ENCODE data around the gene PTPRD. TPM values are rescaled to one million over a fixed set of nuclear protein-coding genes. Genes with fewer than 3 reads are reported as not detected.
"Not testable (repeated sequence)": the region's sequence is repeated elsewhere in the genome, so short reads cannot be mapped to it uniquely, and the experiment has no call there.

Gene PTPRD
- total RNA-seq, 1 donor from 2014 or later: 5.7 TPM

DNA sequence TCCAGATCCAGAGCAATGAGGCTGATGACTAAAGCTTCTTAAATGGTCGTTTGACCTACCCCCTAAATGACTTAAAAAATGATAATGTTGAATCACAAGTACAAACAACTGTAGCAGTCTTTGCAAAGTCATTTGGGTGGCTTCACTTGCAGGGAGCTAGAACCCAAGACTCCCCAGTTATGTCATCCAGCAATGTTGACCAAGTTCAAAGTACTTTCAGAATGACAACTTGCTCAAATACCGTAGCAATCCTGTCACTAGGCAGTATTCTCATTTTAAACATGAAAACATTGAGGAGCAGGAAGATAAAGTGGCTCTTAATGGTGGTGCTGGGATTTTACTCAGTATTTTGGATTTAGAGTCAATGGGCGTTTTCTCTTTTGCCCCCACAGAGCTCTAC, 1596.2 kb downstream of the PTPRD start:
- DNase-seq (ENCODE audit: low spot score): no peak
- H3K4me3 Mint-ChIP-seq (ENCODE audit: unreplicated experiment): no peak overlapping the region
- H3K4me1 Mint-ChIP-seq (ENCODE audit: low read depth): no peaks in the 10 kb centered on the region
- no peak overlapping the region for H3K27ac Mint-ChIP-seq (ENCODE audit: unreplicated experiment)
- H3K36me3 Mint-ChIP-seq (ENCODE audit: low read depth): no peaks in the 10 kb centered on the region
- peaks cover 3% of the 10 kb centered on the region for H3K27me3 Mint-ChIP-seq (ENCODE audit: low read depth)
- TF ChIP-seq, protein P1, sequence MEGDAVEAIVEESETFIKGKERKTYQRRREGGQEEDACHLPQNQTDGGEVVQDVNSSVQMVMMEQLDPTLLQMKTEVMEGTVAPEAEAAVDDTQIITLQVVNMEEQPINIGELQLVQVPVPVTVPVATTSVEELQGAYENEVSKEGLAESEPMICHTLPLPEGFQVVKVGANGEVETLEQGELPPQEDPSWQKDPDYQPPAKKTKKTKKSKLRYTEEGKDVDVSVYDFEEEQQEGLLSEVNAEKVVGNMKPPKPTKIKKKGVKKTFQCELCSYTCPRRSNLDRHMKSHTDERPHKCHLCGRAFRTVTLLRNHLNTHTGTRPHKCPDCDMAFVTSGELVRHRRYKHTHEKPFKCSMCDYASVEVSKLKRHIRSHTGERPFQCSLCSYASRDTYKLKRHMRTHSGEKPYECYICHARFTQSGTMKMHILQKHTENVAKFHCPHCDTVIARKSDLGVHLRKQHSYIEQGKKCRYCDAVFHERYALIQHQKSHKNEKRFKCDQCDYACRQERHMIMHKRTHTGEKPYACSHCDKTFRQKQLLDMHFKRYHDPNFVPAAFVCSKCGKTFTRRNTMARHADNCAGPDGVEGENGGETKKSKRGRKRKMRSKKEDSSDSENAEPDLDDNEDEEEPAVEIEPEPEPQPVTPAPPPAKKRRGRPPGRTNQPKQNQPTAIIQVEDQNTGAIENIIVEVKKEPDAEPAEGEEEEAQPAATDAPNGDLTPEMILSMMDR (IDR thresholded peaks at IDR 0.05): no peak
- no peaks in the 10 kb centered on the region for H3K9me3 Mint-ChIP-seq (ENCODE audit: low read depth)

DNA sequence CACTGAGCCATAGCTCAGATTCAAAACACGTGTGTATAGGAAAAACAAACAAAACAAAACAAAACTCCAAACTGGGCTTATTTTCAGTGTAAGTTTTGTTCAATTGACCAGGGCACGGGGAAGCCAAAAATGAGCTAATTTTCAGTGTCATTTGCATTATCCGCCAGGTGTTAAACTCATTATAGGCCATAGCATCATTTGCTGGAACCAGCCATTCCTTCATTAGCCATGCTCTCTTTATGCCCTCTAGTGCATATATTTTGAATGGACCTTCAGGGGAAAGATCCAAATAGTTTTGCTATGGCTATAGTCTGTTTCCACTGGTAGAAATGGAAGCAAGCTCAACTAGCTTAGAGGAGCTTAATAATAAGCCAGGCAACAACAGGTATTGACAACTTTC, 1608.0 kb downstream of the PTPRD start:
- DNase-seq (ENCODE audit: low spot score): no peak
- TF ChIP-seq, protein P1 (IDR thresholded peaks at IDR 0.05): peak; percentile 28
- no peaks in the 10 kb centered on the region for H3K4me1 Mint-ChIP-seq (ENCODE audit: low read depth)
- no peak overlapping the region for H3K4me3 Mint-ChIP-seq (ENCODE audit: unreplicated experiment)
- no peaks in the 10 kb centered on the region for H3K9me3 Mint-ChIP-seq (ENCODE audit: low read depth)
- H3K27me3 Mint-ChIP-seq (ENCODE audit: low read depth): peaks cover 3% of the 10 kb centered on the region
- H3K36me3 Mint-ChIP-seq (ENCODE audit: low read depth): no peaks in the 10 kb centered on the region
- no peak overlapping the region for H3K27ac Mint-ChIP-seq (ENCODE audit: unreplicated experiment)

DNA sequence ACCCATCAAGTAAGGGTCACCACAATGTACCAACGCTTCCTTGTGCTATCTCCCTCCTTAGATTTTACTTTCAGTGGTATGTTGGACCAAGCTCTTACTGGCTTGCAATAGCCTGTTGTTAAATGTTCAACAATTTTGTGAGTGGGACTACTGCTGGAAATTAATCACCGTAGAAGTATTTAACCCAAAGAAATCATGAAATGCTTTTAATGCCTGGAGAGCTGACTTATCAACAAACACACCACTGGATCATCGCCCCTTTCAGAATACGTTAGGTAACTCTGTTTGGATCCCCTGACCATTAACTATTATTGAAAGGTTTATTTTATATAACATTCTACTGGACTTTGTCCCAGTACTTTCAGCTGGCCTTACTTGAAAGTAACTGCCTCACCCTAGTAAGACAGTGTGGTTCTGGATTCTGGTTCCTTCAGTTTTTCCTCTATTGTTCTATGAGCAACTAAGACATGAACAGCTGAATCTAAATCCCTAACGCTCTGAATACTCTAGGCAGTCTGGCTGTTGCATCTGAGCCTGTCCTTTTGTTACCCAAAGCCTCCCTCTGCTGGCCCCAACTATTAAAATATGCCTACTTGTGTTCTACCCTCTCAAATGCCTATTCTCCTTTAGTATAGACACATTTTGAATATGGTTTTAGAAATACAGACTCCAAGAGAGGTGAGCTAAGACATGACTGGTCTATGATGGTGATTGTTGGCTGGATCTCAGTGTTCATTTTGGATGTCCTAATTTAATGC, 1609.8 kb downstream of the PTPRD start:
- DNase-seq (ENCODE audit: low spot score): no peak
- Mint-ChIP-seq H3K4me3 (ENCODE audit: unreplicated experiment) (no peak overlapping the region), H3K36me3 (ENCODE audit: low read depth) (no peaks in the 10 kb centered on the region), H3K27me3 (ENCODE audit: low read depth) (peaks cover 3% of the 10 kb centered on the region), H3K27ac (ENCODE audit: unreplicated experiment) (no peak overlapping the region), H3K4me1 (ENCODE audit: low read depth) (no peaks in the 10 kb centered on the region), H3K9me3 (ENCODE audit: low read depth) (peaks cover 9% of the 10 kb centered on the region)
- TF ChIP-seq, protein P1 (IDR thresholded peaks at IDR 0.05): peak; percentile 65

DNA sequence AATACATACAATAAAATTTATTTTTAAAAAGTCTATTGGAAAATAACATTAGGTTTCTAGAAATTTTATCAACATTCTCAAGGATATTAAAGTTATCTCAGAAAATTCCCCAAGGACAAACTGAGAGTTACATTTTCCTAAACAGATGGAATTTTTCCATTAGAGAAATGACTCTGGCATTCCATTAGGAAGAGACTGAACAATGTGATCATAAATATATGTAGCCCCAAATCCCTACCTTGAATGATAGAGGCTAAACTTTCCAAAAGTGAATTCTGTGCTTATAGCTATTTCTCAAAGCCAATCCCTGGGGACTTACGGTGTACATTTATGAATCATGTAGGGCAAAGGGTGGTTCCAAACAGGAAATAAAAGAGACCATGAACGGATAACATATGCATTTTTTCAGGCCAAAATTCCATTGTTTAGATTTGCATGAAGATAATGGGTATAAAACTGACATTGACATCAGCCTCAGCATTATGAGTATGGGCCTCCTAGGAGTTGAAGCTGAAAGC, 1632.2 kb downstream of the PTPRD start:
- no peaks in the 10 kb centered on the region for H3K36me3 Mint-ChIP-seq (ENCODE audit: low read depth)
- peaks cover 2% of the 10 kb centered on the region for H3K27me3 Mint-ChIP-seq (ENCODE audit: low read depth)
- TF ChIP-seq, protein P1 (IDR thresholded peaks at IDR 0.05): no peak
- H3K9me3 Mint-ChIP-seq (ENCODE audit: low read depth): peaks cover 3% of the 10 kb centered on the region
- no peaks in the 10 kb centered on the region for H3K4me1 Mint-ChIP-seq (ENCODE audit: low read depth)
- DNase-seq (ENCODE audit: low spot score): no peak
- H3K27ac Mint-ChIP-seq (ENCODE audit: unreplicated experiment): no peak overlapping the region
- H3K4me3 Mint-ChIP-seq (ENCODE audit: unreplicated experiment): no peak overlapping the region

DNA sequence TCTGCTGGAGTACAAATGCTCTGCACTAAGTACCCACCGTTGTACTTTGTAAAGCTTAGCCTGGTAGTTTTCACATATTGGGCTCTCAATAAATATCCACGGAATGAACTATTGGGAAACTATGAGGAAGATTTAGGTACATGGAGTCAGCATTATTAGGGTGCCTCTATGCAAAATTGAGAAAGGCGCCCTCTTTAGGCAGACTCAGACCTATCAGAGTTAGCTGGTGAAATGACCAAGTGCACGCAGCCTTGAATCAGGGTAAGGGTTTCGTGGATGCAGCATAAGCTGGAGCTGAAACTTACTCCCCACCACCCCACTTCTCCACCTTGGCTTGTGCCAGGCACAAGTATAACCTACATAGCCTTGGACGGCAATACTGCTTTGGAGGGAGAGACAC, 1634.5 kb downstream of the PTPRD start:
- Mint-ChIP-seq H3K27me3 (ENCODE audit: low read depth) (peaks cover 2% of the 10 kb centered on the region), H3K4me3 (ENCODE audit: unreplicated experiment) (no peak overlapping the region)

DNA sequence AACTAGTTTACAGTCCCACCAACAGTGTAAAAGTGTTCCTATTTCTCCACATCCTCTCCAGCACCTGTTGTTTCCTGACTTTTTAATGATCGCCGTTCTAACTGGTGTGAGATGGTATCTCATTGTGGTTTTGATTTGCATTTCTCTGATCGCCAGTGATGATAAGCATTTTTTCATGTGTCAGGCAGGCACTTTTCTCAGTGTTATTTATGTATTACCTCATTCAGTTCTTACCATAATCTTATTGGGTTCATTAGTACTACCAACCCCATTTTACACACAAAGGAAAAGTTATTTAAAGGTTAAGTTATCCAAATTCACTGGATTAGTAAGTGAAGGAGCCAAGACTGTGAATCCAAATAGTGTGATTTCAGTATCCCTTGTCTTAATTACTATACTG, 1644.5 kb downstream of the PTPRD start:
- H3K9me3 Mint-ChIP-seq (ENCODE audit: low read depth); H3K27ac Mint-ChIP-seq (ENCODE audit: unreplicated experiment): not testable (repeated sequence)

More for the DNA sequence above, 1634.5 kb downstream of the PTPRD start:
- Mint-ChIP-seq H3K27ac (ENCODE audit: unreplicated experiment) (no peak overlapping the region), H3K36me3 (ENCODE audit: low read depth) (no peaks in the 10 kb centered on the region), H3K9me3 (ENCODE audit: low read depth) (peaks cover 3% of the 10 kb centered on the region), H3K4me1 (ENCODE audit: low read depth) (no peaks in the 10 kb centered on the region)
- DNase-seq (ENCODE audit: low spot score): no peak
- TF ChIP-seq, protein P1 (IDR thresholded peaks at IDR 0.05): no peak

More for the DNA sequence above, 1644.5 kb downstream of the PTPRD start:
- not testable (repeated sequence) for DNase-seq (ENCODE audit: low spot score); H3K36me3 Mint-ChIP-seq (ENCODE audit: low read depth); H3K4me3 Mint-ChIP-seq (ENCODE audit: unreplicated experiment); H3K4me1 Mint-ChIP-seq (ENCODE audit: low read depth); H3K27me3 Mint-ChIP-seq (ENCODE audit: low read depth)

Measured in chondrocyte (in vitro differentiated cells).